ENCODE data around the gene AMER1.

The AMER1 gene

DNA sequence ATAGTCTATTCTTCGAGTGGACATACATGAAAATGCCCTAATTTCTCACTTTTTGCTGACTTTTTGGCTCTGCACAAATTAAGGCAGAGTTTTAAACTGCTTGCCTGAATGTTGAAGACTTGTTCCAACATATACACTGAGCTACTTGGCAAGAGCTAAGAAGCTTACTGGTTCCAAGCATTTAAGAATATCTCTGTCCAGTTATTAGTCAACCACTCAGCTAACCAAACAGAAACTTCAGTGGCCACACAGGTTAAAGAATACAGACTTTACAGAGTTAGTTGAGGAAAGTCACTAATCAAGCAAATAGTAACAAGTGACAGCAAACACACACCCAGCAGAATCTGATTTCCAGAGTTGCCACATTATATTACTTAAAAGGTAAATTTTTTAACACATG, 35.5 kb downstream of the AMER1 start:
- Histone ChIP-seq H3K36me3 (ENCODE audit: control insufficient read depth, insufficient read depth, low read length) (no peaks in the 10 kb centered on the region), H3K4me1 (ENCODE audit: control insufficient read depth, insufficient read depth, low read length) (no peaks in the 10 kb centered on the region), H3K9me3 (ENCODE audit: control insufficient read depth, low read length) (no peaks in the 10 kb centered on the region), H3K4me3 (ENCODE audit: low read length) (no peak overlapping the region), H3K9ac (ENCODE audit: low read length) (no peak overlapping the region), H3K27me3 (ENCODE audit: control insufficient read depth, insufficient read depth, low read length) (no peaks in the 10 kb centered on the region)

DNA sequence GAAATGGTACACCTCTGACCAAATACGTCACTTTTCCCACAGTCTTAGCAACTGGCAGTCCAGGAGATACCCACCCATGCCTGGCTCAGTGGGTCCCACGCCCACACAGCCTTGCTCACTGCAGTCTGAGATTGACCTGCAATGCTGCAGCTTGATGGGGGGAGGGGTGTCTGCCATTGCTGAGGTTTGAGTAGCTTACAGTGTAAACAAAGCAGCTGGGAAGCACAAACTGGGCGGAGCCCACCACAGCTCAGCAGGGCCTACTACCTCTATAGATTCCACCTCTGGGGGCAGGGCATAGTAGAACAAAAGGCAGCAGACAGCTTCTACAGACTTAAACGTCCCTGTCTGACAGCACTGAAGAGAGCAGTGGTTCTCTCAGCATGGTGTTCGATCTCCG, 52.7 kb downstream of the AMER1 start:
- no peaks in the 10 kb centered on the region for H3K27me3 ChIP-seq (ENCODE audit: control insufficient read depth, insufficient read depth, low read length)
- no peaks in the 10 kb centered on the region for H3K9me3 ChIP-seq (ENCODE audit: control insufficient read depth, low read length)
- no peak overlapping the region for H3K4me3 ChIP-seq (ENCODE audit: low read length)
- H3K9ac ChIP-seq (ENCODE audit: low read length) = no peak overlapping the region
- H3K36me3 ChIP-seq (ENCODE audit: control insufficient read depth, insufficient read depth, low read length) = no peaks in the 10 kb centered on the region
- no peaks in the 10 kb centered on the region for H3K4me1 ChIP-seq (ENCODE audit: control insufficient read depth, insufficient read depth, low read length)

- Histone ChIP-seq H3K27me3 (ENCODE audit: control insufficient read depth, insufficient read depth, low read length) (no peaks in the 10 kb centered on the region), H3K4me1 (ENCODE audit: control insufficient read depth, insufficient read depth, low read length) (no peaks in the 10 kb centered on the region), H3K36me3 (ENCODE audit: control insufficient read depth, insufficient read depth, low read length) (no peaks in the 10 kb centered on the region), H3K4me3 (ENCODE audit: low read length) (no peak overlapping the region), H3K9me3 (ENCODE audit: control insufficient read depth, low read length) (no peaks in the 10 kb centered on the region), H3K9ac (ENCODE audit: low read length) (no peak overlapping the region)
Observed at GRCh38 chrX:64151911-64152310, 53.6 kb downstream of the AMER1 start.

- Histone ChIP-seq H3K9ac (ENCODE audit: low read length) (no peak overlapping the region), H3K9me3 (ENCODE audit: control insufficient read depth, low read length) (no peaks in the 10 kb centered on the region), H3K4me3 (ENCODE audit: low read length) (no peak overlapping the region), H3K27me3 (ENCODE audit: control insufficient read depth, insufficient read depth, low read length) (no peaks in the 10 kb centered on the region), H3K4me1 (ENCODE audit: control insufficient read depth, insufficient read depth, low read length) (no peaks in the 10 kb centered on the region), H3K36me3 (ENCODE audit: control insufficient read depth, insufficient read depth, low read length) (no peaks in the 10 kb centered on the region)
Observed at GRCh38 chrX:64150775-64151174, 54.7 kb downstream of the AMER1 start.
